Kidney (tissue), 14 donors: ENCODE measurements around the gene NUDT5. TPM values are rescaled to one million over a fixed set of nuclear protein-coding genes. Genes with fewer than 3 reads are reported as not detected.

Experiments
- DNase-seq, 5 donors: peaks; one replicate each; pipeline ENCODE4 v3.0.0-alpha.2; 2013 to 2020
- FAIRE-seq: peaks from 2 replicates; lab custom pipeline; 2012; peaks lifted over from hg19 to GRCh38; lab: Jason Lieb, UNC
- H3K27ac ChIP-seq, 2 donors: one replicate each; pipeline ENCODE4 v1.7.0; 2013; ENCODE audit warnings: low read depth in 2 of 2, low read length in 2 of 2, inconsistent platforms in 1 of 2
- H3K27me3 ChIP-seq: one replicate; pipeline ENCODE4 v1.7.1; 2013; ENCODE audit warnings: low read length, inconsistent platforms; ENCODE audit not compliant: control insufficient read depth, insufficient read depth
- H3K36me3 ChIP-seq, 3 donors: one replicate each; pipeline versions ENCODE4 v1.7.0 to v1.7.1; 2013; ENCODE audit warnings: low read length in 3 of 3, control low read depth in 1 of 3, inconsistent platforms in 1 of 3; ENCODE audit not compliant: insufficient read depth in 3 of 3, control insufficient read depth in 2 of 3
- H3K4me1 ChIP-seq, 3 donors: one replicate each; pipeline versions ENCODE4 v1.7.0 to v1.7.1; 2013; ENCODE audit warnings: low read length in 3 of 3, inconsistent platforms in 1 of 3, low read depth in 1 of 3; ENCODE audit not compliant: control insufficient read depth in 2 of 3, insufficient read depth in 2 of 3
- H3K4me3 ChIP-seq, 3 donors: one replicate each; pipeline versions ENCODE4 v1.7.0 to v1.8.1; 2013; ENCODE audit warnings: low read length in 3 of 3, control low read depth in 1 of 3, inconsistent platforms in 1 of 3
- H3K9ac ChIP-seq, 3 donors: one replicate each; pipeline versions ENCODE4 v1.7.0 to v1.7.1; 2013; ENCODE audit warnings: low read length in 3 of 3, control low read depth in 1 of 3, inconsistent platforms in 1 of 3
- H3K9me3 ChIP-seq, 3 donors: one replicate each; pipeline versions ENCODE4 v1.7.0 to v1.7.1; 2013; ENCODE audit warnings: low read length in 3 of 3, control low read depth in 1 of 3, inconsistent platforms in 1 of 3; ENCODE audit not compliant: control insufficient read depth in 2 of 3, insufficient read depth in 1 of 3
- CTCF ChIP-seq: IDR thresholded peaks from 3 replicates; pipeline ENCODE4 v1.5.1; 2012; ENCODE audit warnings: mild to moderate bottlenecking, moderate library complexity, borderline replicate concordance; ENCODE audit not compliant: insufficient read depth; ENCODE audit errors: extremely low read depth
- intact Hi-C: fragments of 100-400 bp; cut with DNase I; formaldehyde crosslinking; loops from one replicate; pipeline ENCODE4 v1.11.1; 2022
- polyA plus RNA-seq: library from polyadenylated mRNA; stranded (reverse); fragments of 350-450 nt; fragmentation: Illumina TruSeq; extraction: RNeasy Lipid Tissue Mini Kit (QIAGEN cat#74804); gene quantifications from one replicate; pipeline ENCODE4 v1.2.3, GENCODE V29; 2014; ENCODE audit warnings: low read depth, low replicate concordance; ENCODE audit not compliant: insufficient read depth
- total RNA-seq: library from RNA; stranded (reverse); fragmentation: NEBNext Ultra II Directional; extraction: Animal tissue kit (Norgen Biotek cat#: 25700); gene quantifications from one replicate; pipeline ENCODE4 v1.2.1, GENCODE V29; 2021
- donor health status: control.
- donor health status: control.
- donor health status: control.
- donor health status: control.
- donor health status: control.
- donor health status: DM: yes; HTN: yes; CAD: no.
- donor health status: Normal renal cell carcinoma (clear cell type).

NUDT5 gene
- total and polyA plus RNA-seq, 2 donors from 2014 or later: 48.3 to 78.2 TPM

- intact Hi-C loops: no loop called here
- DNase-seq: no peak
- Histone ChIP-seq H3K9ac (no peak overlapping the region), H3K27me3 (no peaks in the 10 kb centered on the region), H3K27ac (no peak overlapping the region), H3K4me1 (no peaks in the 10 kb centered on the region), H3K9me3 (no peaks in the 10 kb centered on the region), H3K4me3 (no peak overlapping the region), H3K36me3 (peaks cover 6 to 20% (median 14%) of the 10 kb centered on the region in 3 donors)
- FAIRE-seq: no peak
- TF ChIP-seq CTCF: no peak
Measured at GRCh38 chr10:12164085-12164484, 31.6 kb downstream of the NUDT5 start.

- Histone ChIP-seq H3K27me3 (no peaks in the 10 kb centered on the region), H3K36me3 (peaks cover 6 to 20% (median 14%) of the 10 kb centered on the region in 3 donors)
- no peak for FAIRE-seq
Measured at GRCh38 chr10:12162927-12163326, 32.8 kb downstream of the NUDT5 start.

GRCh38 chr10:12160664-12161063 is 35.0 kb downstream of the NUDT5 start:
- FAIRE-seq: no peak
- TF ChIP-seq CTCF: no peak
- H3K4me1 ChIP-seq: no peaks in the 10 kb centered on the region
- no peak overlapping the region for H3K4me3 ChIP-seq
- no peaks in the 10 kb centered on the region for H3K27me3 ChIP-seq
- peaks cover 6 to 11% (median 7%) of the 10 kb centered on the region in 3 donors for H3K36me3 ChIP-seq
- intact Hi-C loops: no loop called here
- no peak overlapping the region for H3K9ac ChIP-seq
- no peak for DNase-seq
- no peak overlapping the region for H3K27ac ChIP-seq
- H3K9me3 ChIP-seq: no peaks in the 10 kb centered on the region

More at GRCh38 chr10:12162927-12163326, 32.8 kb downstream of the NUDT5 start:
- no peak overlapping the region for H3K4me3 ChIP-seq
- TF ChIP-seq CTCF: no peak
- no peak overlapping the region for H3K9ac ChIP-seq
- intact Hi-C loops: no loop called here
- DNase-seq: no peak
- H3K27ac ChIP-seq: no peak overlapping the region
- H3K9me3 ChIP-seq: no peaks in the 10 kb centered on the region
- no peaks in the 10 kb centered on the region for H3K4me1 ChIP-seq

GRCh38 chr10:12158111-12158510 is 37.6 kb downstream of the NUDT5 start:
- Histone ChIP-seq H3K4me1 (no peaks in the 10 kb centered on the region), H3K9ac (no peak overlapping the region), H3K27ac (no peak overlapping the region), H3K4me3 (no peak overlapping the region), H3K27me3 (no peaks in the 10 kb centered on the region), H3K36me3 (peaks cover 4 to 11% (median 6%) of the 10 kb centered on the region in 3 donors), H3K9me3 (no peaks in the 10 kb centered on the region)
- no peak for TF ChIP-seq CTCF
- DNase-seq (no peak), FAIRE-seq (no peak)
- intact Hi-C loops: no loop called here
